Lung (tissue), 12 donors: Measurements from ENCODE around the gene NCKAP5L. TPM values are rescaled to one million over a fixed set of nuclear protein-coding genes. Genes with fewer than 3 reads are reported as not detected.

ENCODE experiments used
- ATAC-seq: fragments of 200-7000 bp; cut with Tn5 transposase; one replicate; pipeline ENCODE4 v1.9.1; 2020; ENCODE audit warnings: moderate number of reproducible peaks; ENCODE audit not compliant: insufficient read depth, low FRiP score
- DNase-seq, 3 donors: peaks; one replicate each; pipeline ENCODE4 v3.0.0-alpha.2; 2013 to 2017
- H3K27ac ChIP-seq, 2 donors: one replicate each; pipeline ENCODE4 v1.5.1; 2013; ENCODE audit warnings: mild to moderate bottlenecking in 2 of 2, moderate library complexity in 2 of 2, control low read depth in 1 of 2, inconsistent platforms in 1 of 2, low read depth in 1 of 2, low read length in 1 of 2
- H3K27me3 ChIP-seq, 3 donors: one replicate each; pipeline ENCODE4 v1.5.1; 2013; ENCODE audit warnings: low read length in 2 of 3; ENCODE audit not compliant: control insufficient read depth in 3 of 3, insufficient read depth in 3 of 3
- H3K36me3 ChIP-seq, 4 donors: one replicate each; pipeline ENCODE4 v1.5.1; 2013; ENCODE audit warnings: low read length in 4 of 4, mild to moderate bottlenecking in 1 of 4, moderate library complexity in 1 of 4; ENCODE audit not compliant: control insufficient read depth in 4 of 4, insufficient read depth in 4 of 4
- H3K4me1 ChIP-seq, 5 donors: one replicate each; pipeline ENCODE4 v1.5.1; 2013; ENCODE audit warnings: low read length in 5 of 5, mild to moderate bottlenecking in 2 of 5, moderate library complexity in 1 of 5; ENCODE audit not compliant: control insufficient read depth in 5 of 5, insufficient read depth in 5 of 5
- H3K4me3 ChIP-seq: one replicate; pipeline ENCODE4 v1.5.1; 2013; ENCODE audit warnings: mild to moderate bottlenecking, control low read depth, moderate library complexity
- H3K9ac ChIP-seq, 2 donors: one replicate each; pipeline ENCODE4 v1.5.1; 2013; ENCODE audit warnings: low read length in 2 of 2, control low read depth in 1 of 2; ENCODE audit not compliant: insufficient read depth in 1 of 2
- H3K9me3 ChIP-seq, 4 donors: one replicate each; pipeline ENCODE4 v1.5.1; 2013; ENCODE audit warnings: low read length in 3 of 4, mild to moderate bottlenecking in 1 of 4, moderate library complexity in 1 of 4; ENCODE audit not compliant: control insufficient read depth in 4 of 4, insufficient read depth in 3 of 4
- WGBS, 2 donors: extraction: QIAGEN DNeasy Blood & Tissue Kit; methylation state at CpG; one replicate each; pipeline ENCODE4 v1.1.7; 2013; 5-methylcytosine and 5-hydroxymethylcytosine counted together
- polyA plus RNA-seq, 2 donors: library from polyadenylated mRNA; stranded (reverse); fragments of 200-250 nt; gene quantifications; one replicate each; pipeline ENCODE4 v1.2.1, GENCODE V29; 2013
- total RNA-seq, 2 donors: library from RNA; depleted of rRNA in 1 of 2; stranded (reverse); fragments of >200 nt in 1 of 2; gene quantifications; one replicate each; pipeline ENCODE4 v1.2.1, GENCODE V29; 2014 to 2021
- TF ChIP-seq, protein P1 (sequence below): IDR thresholded peaks from 2 replicates; pipeline ENCODE4 v1.5.1; 2012; ENCODE audit warnings: mild to moderate bottlenecking; ENCODE audit errors: control extremely low read depth, extremely low read depth
- donor health status: control.
- donor health status: control.
- donor health status: Bipolar disorder and iron deficiency.
- donor health status: healthy.
- donor health status: DM: yes; HTN: yes; CAD: no.

Gene NCKAP5L
- total and polyA plus RNA-seq, 4 donors, result 15.7 to 30.8 (median 20.1) TPM

DNA sequence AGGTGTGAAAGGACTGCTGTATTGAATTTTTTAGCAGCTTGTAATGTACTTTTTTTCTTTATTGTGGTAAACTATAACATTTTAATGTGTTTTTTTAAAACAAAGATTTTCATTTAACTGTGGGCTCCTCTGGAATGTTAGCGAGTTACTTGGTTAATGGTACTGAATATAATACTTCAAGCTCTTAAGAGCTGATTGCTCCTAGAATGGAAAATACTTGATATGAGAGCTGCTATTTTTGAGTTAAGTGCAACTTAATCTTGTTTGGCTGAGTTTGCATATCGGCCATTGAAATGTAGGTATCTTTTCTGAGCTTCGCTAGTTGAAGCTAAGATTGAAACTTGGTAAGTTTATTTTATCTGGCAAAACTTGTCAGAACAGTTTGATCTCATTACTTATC is 79.4 kb downstream of the NCKAP5L start:
- no peak overlapping the region for H3K9ac ChIP-seq
- no peak overlapping the region for H3K27ac ChIP-seq
- peaks cover 4 to 17% (median 13%) of the 10 kb centered on the region in 4 donors for H3K36me3 ChIP-seq
- no peaks in the 10 kb centered on the region for H3K9me3 ChIP-seq
- H3K4me3 ChIP-seq, result no peak overlapping the region
- TF ChIP-seq, protein P1, sequence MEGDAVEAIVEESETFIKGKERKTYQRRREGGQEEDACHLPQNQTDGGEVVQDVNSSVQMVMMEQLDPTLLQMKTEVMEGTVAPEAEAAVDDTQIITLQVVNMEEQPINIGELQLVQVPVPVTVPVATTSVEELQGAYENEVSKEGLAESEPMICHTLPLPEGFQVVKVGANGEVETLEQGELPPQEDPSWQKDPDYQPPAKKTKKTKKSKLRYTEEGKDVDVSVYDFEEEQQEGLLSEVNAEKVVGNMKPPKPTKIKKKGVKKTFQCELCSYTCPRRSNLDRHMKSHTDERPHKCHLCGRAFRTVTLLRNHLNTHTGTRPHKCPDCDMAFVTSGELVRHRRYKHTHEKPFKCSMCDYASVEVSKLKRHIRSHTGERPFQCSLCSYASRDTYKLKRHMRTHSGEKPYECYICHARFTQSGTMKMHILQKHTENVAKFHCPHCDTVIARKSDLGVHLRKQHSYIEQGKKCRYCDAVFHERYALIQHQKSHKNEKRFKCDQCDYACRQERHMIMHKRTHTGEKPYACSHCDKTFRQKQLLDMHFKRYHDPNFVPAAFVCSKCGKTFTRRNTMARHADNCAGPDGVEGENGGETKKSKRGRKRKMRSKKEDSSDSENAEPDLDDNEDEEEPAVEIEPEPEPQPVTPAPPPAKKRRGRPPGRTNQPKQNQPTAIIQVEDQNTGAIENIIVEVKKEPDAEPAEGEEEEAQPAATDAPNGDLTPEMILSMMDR, result no peak
- H3K4me1 ChIP-seq, result peaks cover 0 to 42% (median 11%) of the 10 kb centered on the region in 5 donors
- H3K27me3 ChIP-seq, result no peaks in the 10 kb centered on the region
- DNase-seq (peak in 1 of 3 donors; percentile 16), ATAC-seq (no peak)
- whole genome bisulfite sequencing, 2 donors, result 53 to 85% methylated on average over 3 of the region's 3 CpGs

DNA sequence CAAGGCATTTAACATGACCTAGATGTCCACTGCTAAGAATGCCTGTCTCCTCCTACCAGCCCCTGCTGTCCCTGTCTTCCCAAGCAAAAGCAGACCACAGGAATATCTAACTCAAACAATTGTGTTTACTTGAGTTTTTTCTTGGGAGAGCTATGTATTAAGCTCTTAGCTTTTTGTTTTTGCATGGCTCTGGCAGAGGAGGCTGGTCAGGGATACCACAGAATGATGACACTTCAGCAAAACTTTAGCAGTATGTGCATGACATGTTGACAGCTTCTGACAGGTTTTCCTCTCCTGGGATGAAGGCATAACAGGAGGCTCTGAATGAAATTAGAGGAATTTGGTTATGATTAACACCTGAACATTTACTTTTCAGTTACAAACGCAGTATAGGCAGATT is 79.9 kb downstream of the NCKAP5L start:
- TF ChIP-seq, protein P1, result no peak
- DNase-seq (no peak), ATAC-seq (no peak)
- Histone ChIP-seq H3K27me3 (no peaks in the 10 kb centered on the region), H3K9me3 (no peaks in the 10 kb centered on the region), H3K4me3 (no peak overlapping the region), H3K4me1 (peaks cover 0 to 40% (median 11%) of the 10 kb centered on the region in 5 donors), H3K36me3 (peaks cover 2 to 14% (median 9%) of the 10 kb centered on the region in 4 donors), H3K9ac (no peak overlapping the region), H3K27ac (no peak overlapping the region)
- WGBS, 2 donors, result 41 to 68% methylated on average over 1 of the region's 1 CpG

DNA sequence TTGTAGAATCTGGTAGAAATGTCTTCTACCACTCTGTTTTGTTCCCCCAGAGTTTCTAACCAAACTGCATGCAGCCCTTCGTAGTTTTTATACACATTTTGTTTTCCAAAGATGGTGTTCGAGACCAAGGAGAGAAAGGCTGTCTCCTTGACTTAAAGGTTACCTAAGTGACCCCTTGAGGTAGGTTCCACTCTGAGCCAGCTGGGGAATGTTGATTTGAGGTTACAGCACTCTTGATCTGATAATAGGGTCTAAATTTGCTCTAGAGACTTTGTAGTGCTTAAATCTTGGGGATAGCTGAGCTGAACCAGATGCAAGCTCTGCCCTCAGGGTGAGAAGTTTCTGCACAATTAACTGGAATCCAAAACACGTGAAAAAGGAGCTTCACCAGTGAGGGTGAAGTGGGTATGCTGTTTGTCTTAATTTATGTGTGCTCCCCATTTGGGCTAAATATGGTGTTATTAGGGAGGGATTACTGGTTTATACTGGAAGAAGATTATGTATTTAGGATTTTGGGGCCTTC is 83.8 kb downstream of the NCKAP5L start:
- ATAC-seq (no peak), DNase-seq (no peak)
- Histone ChIP-seq H3K9ac (no peak overlapping the region), H3K27me3 (no peaks in the 10 kb centered on the region), H3K36me3 (no peaks in the 10 kb centered on the region), H3K4me3 (no peak overlapping the region), H3K27ac (no peak overlapping the region), H3K9me3 (no peaks in the 10 kb centered on the region), H3K4me1 (peaks cover 0 to 25% (median 8%) of the 10 kb centered on the region in 5 donors)
- TF ChIP-seq, protein P1, result no peak
- 51 to 74% methylated on average over 3 of the region's 3 CpGs for WGBS, 2 donors
